Testis (tissue), 2 donors: ENCODE data around the gene AFF1.

Experiments
- CTCF ChIP-seq, 3 experiments: fragments of 450-650 bp in 2 of 3; fragments of 200-600 bp in 1 of 3; sonication (generic) in 1 of 3; IDR thresholded peaks; one replicate each; pipeline ENCODE4 v1.5.1; 2016 to 2019; ENCODE audit warnings: antibody characterized with exemption in 3 of 3, mild to moderate bottlenecking in 2 of 3, moderate library complexity in 1 of 3
- POLR2A ChIP-seq: fragments of 450-650 bp; IDR thresholded peaks from one replicate; pipeline ENCODE4 v1.6.1; 2017; ENCODE audit warnings: antibody characterized with exemption, mild to moderate bottlenecking, moderate library complexity

GRCh38 chr4:87053176-87053658, 118.4 kb downstream of the AFF1 start:
- TF ChIP-seq CTCF (IDR thresholded peaks at IDR 0.05), result no peak
- no peak for TF ChIP-seq POLR2A
